CD4-positive, alpha-beta T cell treated with Interleukin-15 for 4 hours (primary cell): ENCODE data around the gene PXDN.
"Not testable (repeated sequence)": the region's sequence is repeated elsewhere in the genome, so short reads cannot be mapped to it uniquely, and the experiment has no call there.

ENCODE experiments used
- DNase-seq: peaks from one replicate; pipeline ENCODE4 v3.0.0-alpha.2; 2020; ENCODE audit warnings: low spot score

The PXDN gene

GRCh38 chr2:1722692-1723091, 21.6 kb downstream of the PXDN start:
- DNase-seq = no peak

GRCh38 chr2:1721706-1722646, 22.3 kb downstream of the PXDN start:
- no peak for DNase-seq

- no peak for DNase-seq
Measured at GRCh38 chr2:1718339-1719220, 25.7 kb downstream of the PXDN start.

GRCh38 chr2:1717113-1717512, 27.2 kb downstream of the PXDN start:
- no peak for DNase-seq

- no peak for DNase-seq
Measured at GRCh38 chr2:1716441-1716840, 27.9 kb downstream of the PXDN start.

GRCh38 chr2:1716014-1716305, 28.4 kb downstream of the PXDN start:
- DNase-seq = not testable (repeated sequence)

- DNase-seq = no peak
Measured at GRCh38 chr2:1715184-1716013, 28.9 kb downstream of the PXDN start.

- DNase-seq = no peak
Measured at GRCh38 chr2:1714291-1715064, 29.8 kb downstream of the PXDN start.

GRCh38 chr2:1713839-1714236, 30.5 kb downstream of the PXDN start:
- no peak for DNase-seq

GRCh38 chr2:1713142-1713838, 31.0 kb downstream of the PXDN start:
- DNase-seq = no peak

GRCh38 chr2:1709946-1710560, 34.3 kb downstream of the PXDN start:
- DNase-seq = no peak

- no peak for DNase-seq
Measured at GRCh38 chr2:1709335-1709605, 35.0 kb downstream of the PXDN start.

- no peak for DNase-seq
Measured at GRCh38 chr2:1708476-1709334, 35.6 kb downstream of the PXDN start.

- DNase-seq = no peak
Measured at GRCh38 chr2:1707771-1708418, 36.4 kb downstream of the PXDN start.

- not testable (repeated sequence) for DNase-seq
Measured at GRCh38 chr2:1706089-1706841, 38.0 kb downstream of the PXDN start.

- DNase-seq = no peak
Measured at GRCh38 chr2:1705557-1706076, 38.7 kb downstream of the PXDN start.

GRCh38 chr2:1704631-1705556, 39.4 kb downstream of the PXDN start:
- DNase-seq = no peak
